Prostate gland (tissue), 2 donors: ENCODE results near the gene AFF4. TPM values are rescaled to one million over a fixed set of nuclear protein-coding genes. Genes with fewer than 3 reads are reported as not detected.

Source experiments
- DNase-seq: peaks from one replicate; pipeline ENCODE4 v3.0.0-alpha.2; 2019; ENCODE audit warnings: low spot score
- H3K27ac ChIP-seq, 2 donors: fragments of 200-600 bp; sonication (generic); 2 replicates each; pipeline ENCODE4 v1.5.1; 2017 to 2019
- H3K27me3 ChIP-seq: fragments of 200-600 bp; sonication (generic); replicated peaks from 2 replicates; pipeline ENCODE4 v1.5.1; 2019; ENCODE audit not compliant: insufficient read depth
- H3K36me3 ChIP-seq, 2 donors: fragments of 200-600 bp; sonication (generic); 1 replicate in 1 of 2; 2 replicates in 1 of 2; pipeline versions ENCODE4 v1.5.1 to v1.8.1; 2017 to 2019
- H3K4me1 ChIP-seq: fragments of 200-600 bp; sonication (generic); replicated peaks from 2 replicates; pipeline ENCODE4 v1.5.1; 2019
- H3K4me3 ChIP-seq, 2 donors: fragments of 200-600 bp; sonication (generic); 2 replicates each; pipeline ENCODE4 v1.5.1; 2017 to 2019
- H3K9me3 ChIP-seq: fragments of 200-600 bp; sonication (generic); 2 replicates; pipeline ENCODE4 v1.5.1; 2017
- CTCF ChIP-seq, 4 experiments: fragments of 200-600 bp in 2 of 4; fragments of 450-650 bp in 2 of 4; sonication (generic) in 2 of 4; IDR thresholded peaks; 1 replicate in 3 of 4; 2 replicates in 1 of 4; pipeline ENCODE4 v1.5.1; 2016 to 2019; ENCODE audit warnings: antibody characterized with exemption in 4 of 4, mild to moderate bottlenecking in 2 of 4, moderate library complexity in 2 of 4
- POLR2A ChIP-seq: fragments of 450-650 bp; IDR thresholded peaks from one replicate; pipeline ENCODE4 v1.6.1; 2016; ENCODE audit warnings: antibody characterized with exemption, mild to moderate bottlenecking
- POLR2AphosphoS5 ChIP-seq: sonication (generic); formaldehyde crosslinking; IDR thresholded peaks from one replicate; pipeline ENCODE4 v1.6.1; 2017; ENCODE audit warnings: antibody characterized with exemption
- WGBS: methylation state at CpG from one replicate; pipeline ENCODE4 v1.1.5; 2018; 5-methylcytosine and 5-hydroxymethylcytosine counted together
- intact Hi-C: fragments of 100-400 bp; cut with DNase I; formaldehyde crosslinking; loops from one replicate; pipeline ENCODE4 v1.14.2; 2022
- total RNA-seq, 2 donors: library from RNA; depleted of rRNA; stranded (reverse); fragments of >200 nt; gene quantifications; one replicate each; pipeline ENCODE4 v1.1.0, GENCODE V29; 2016

The AFF4 gene
- total RNA-seq, 2 donors from 2014 or later = 57.2 to 105 TPM

- Histone ChIP-seq H3K27ac (no peak overlapping the region), H3K36me3 (no peaks in the 10 kb centered on the region), H3K9me3 (no peaks in the 10 kb centered on the region), H3K4me1 (no peaks in the 10 kb centered on the region), H3K4me3 (no peak overlapping the region), H3K27me3 (no peaks in the 10 kb centered on the region)
- TF ChIP-seq CTCF (IDR thresholded peaks at IDR 0.05) = no peak
- TF ChIP-seq POLR2AphosphoS5 = no peak
- TF ChIP-seq POLR2A = no peak
- 95% methylated on average over 3 of the region's 3 CpGs for WGBS
- no peak for DNase-seq
- intact Hi-C loops = no loop called here
Measured at GRCh38 chr5:132916086-132916485, 47.3 kb downstream of the AFF4 start.

DNA sequence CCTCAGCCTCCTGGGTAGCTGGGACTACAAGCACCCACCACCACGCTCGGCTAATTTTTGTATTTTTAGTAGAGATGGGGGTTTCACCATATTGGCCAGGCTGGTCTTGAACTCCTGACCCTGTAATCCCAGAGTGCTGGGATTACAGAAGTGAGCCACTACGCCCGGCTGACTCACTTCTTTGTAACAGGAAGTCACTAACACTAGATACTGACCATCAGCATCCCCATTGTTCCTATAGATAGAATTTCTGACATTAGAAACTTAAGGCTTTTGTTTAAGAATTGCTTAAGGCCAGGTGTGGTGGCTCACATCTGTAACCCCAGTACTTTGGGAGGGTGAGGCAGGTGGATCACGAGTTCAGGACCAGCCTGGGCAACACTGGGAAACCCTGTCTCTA is 47.8 kb downstream of the AFF4 start:
- no peak overlapping the region for H3K4me3 ChIP-seq
- no peak overlapping the region for H3K27ac ChIP-seq
- no peak for DNase-seq
- WGBS = 90% methylated on average over 5 of the region's 5 CpGs
- H3K4me1 ChIP-seq = no peaks in the 10 kb centered on the region
- TF ChIP-seq POLR2AphosphoS5 = no peak
- TF ChIP-seq CTCF (IDR thresholded peaks at IDR 0.05) = no peak
- no peak for TF ChIP-seq POLR2A
- intact Hi-C loops = no loop called here
- H3K27me3 ChIP-seq = no peaks in the 10 kb centered on the region
- no peaks in the 10 kb centered on the region for H3K9me3 ChIP-seq
- H3K36me3 ChIP-seq = no peaks in the 10 kb centered on the region

DNA sequence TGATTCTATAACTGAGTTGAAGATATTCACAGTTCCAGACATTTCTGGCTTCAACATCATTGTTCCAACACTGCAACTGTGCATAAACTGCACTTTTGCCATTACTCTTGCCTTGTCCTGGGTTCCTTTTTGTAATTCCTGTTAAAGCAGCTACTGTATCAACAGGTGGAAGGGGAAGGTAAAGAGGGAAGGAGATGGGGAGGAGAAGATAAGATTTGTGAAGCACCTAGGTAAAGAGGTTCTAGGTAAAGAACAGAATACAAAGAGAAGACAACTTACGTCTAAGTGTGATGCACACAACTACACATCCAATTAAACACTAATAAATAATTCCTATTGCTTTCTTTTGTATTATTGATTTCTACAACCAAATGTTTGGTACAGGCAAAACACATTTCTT is 53.7 kb downstream of the AFF4 start:
- H3K36me3 ChIP-seq = no peaks in the 10 kb centered on the region
- H3K4me1 ChIP-seq = no peaks in the 10 kb centered on the region
- DNase-seq = no peak
- no peaks in the 10 kb centered on the region for H3K27me3 ChIP-seq
- H3K9me3 ChIP-seq = no peaks in the 10 kb centered on the region
- intact Hi-C loops = no loop called here
- TF ChIP-seq CTCF (IDR thresholded peaks at IDR 0.05) (no peak), POLR2AphosphoS5 (no peak), POLR2A (no peak)
- H3K4me3 ChIP-seq = no peak overlapping the region
- 91% methylated on average over 1 of the region's 1 CpG for WGBS
- no peak overlapping the region for H3K27ac ChIP-seq

DNA sequence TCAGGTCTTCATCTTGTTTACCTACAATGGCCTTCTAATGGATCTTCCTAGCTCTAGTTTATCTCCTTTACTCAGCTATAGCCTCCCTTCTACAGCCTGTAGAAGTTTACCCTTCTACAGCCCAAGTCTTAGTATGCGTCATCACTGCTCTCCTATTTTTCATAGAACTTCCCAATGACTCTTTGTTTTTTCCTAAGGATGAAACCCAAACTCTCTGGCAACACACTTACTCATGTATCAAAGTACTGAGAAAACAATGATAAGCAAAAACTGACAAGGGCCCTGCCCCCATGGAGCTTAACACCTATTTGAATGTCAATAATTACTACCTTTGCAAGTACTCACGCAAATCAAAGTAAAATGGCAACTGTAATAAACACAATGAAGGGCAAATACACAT is 56.3 kb downstream of the AFF4 start:
- 98% methylated on average over 2 of the region's 2 CpGs for WGBS
- no peaks in the 10 kb centered on the region for H3K36me3 ChIP-seq
- TF ChIP-seq POLR2AphosphoS5 (no peak), POLR2A (no peak), CTCF (IDR thresholded peaks at IDR 0.05) (no peak)
- H3K4me1 ChIP-seq = no peaks in the 10 kb centered on the region
- intact Hi-C loops = no loop called here
- no peak for DNase-seq
- H3K4me3 ChIP-seq = no peak overlapping the region
- no peaks in the 10 kb centered on the region for H3K9me3 ChIP-seq
- no peak overlapping the region for H3K27ac ChIP-seq
- H3K27me3 ChIP-seq = no peaks in the 10 kb centered on the region

- Histone ChIP-seq H3K27me3 (no peaks in the 10 kb centered on the region), H3K9me3 (no peaks in the 10 kb centered on the region), H3K36me3 (no peaks in the 10 kb centered on the region), H3K27ac (peak overlapping the region in 1 of 2 donors; percentile 17), H3K4me1 (no peaks in the 10 kb centered on the region), H3K4me3 (no peak overlapping the region)
- DNase-seq = peak; percentile 30
- WGBS = 27% methylated on average over 2 of the region's 2 CpGs
- intact Hi-C loops = no loop called here
- no peak for TF ChIP-seq POLR2A
- peak; percentile 80 for TF ChIP-seq POLR2AphosphoS5
- peak in 1 of 4 experiments; percentile 24 for TF ChIP-seq CTCF (IDR thresholded peaks at IDR 0.05)
Measured at GRCh38 chr5:132905938-132906337, 57.5 kb downstream of the AFF4 start.
